IPS-18a (cell line): ENCODE data around the gene DNAL1.
A peak's percentile ranks its signal among the peaks of the same experiment; 100 is the strongest.
"Not testable (repeated sequence)": the region's sequence is repeated elsewhere in the genome, so short reads cannot be mapped to it uniquely, and the experiment has no call there.

Experiments used
- H3K27ac ChIP-seq: one replicate; pipeline ENCODE4 v1.5.1; 2013; ENCODE audit warnings: low read length
- H3K27me3 ChIP-seq: one replicate; pipeline ENCODE4 v1.6.1; 2013; ENCODE audit warnings: mild to moderate bottlenecking, low read length; ENCODE audit not compliant: control insufficient read depth, insufficient read depth
- H3K36me3 ChIP-seq: one replicate; pipeline ENCODE4 v1.6.1; 2013; ENCODE audit warnings: low read depth, low read length; ENCODE audit not compliant: control insufficient read depth
- H3K4me1 ChIP-seq: one replicate; pipeline ENCODE4 v1.6.1; 2013; ENCODE audit warnings: low read depth, low read length; ENCODE audit not compliant: control insufficient read depth
- H3K4me3 ChIP-seq: one replicate; pipeline ENCODE4 v1.5.1; 2013; ENCODE audit warnings: low read length
- H3K9ac ChIP-seq: one replicate; pipeline ENCODE4 v1.6.1; 2013; ENCODE audit warnings: mild to moderate bottlenecking, low read length, moderate library complexity
- H3K9me3 ChIP-seq: one replicate; pipeline ENCODE4 v1.6.1; 2013; ENCODE audit warnings: low read depth, low read length; ENCODE audit not compliant: control insufficient read depth

Gene DNAL1

GRCh38 chr14:73645248-73645610, 443 bp downstream of the DNAL1 start:
- no peaks in the 10 kb centered on the region for H3K27me3 ChIP-seq
- H3K27ac ChIP-seq: no peak overlapping the region
- H3K9me3 ChIP-seq: no peaks in the 10 kb centered on the region
- peaks cover 8% of the 10 kb centered on the region for H3K4me1 ChIP-seq
- H3K4me3 ChIP-seq: peak overlapping the region; percentile 89
- H3K36me3 ChIP-seq: no peaks in the 10 kb centered on the region
- H3K9ac ChIP-seq: peak overlapping the region; percentile 59

- no peak overlapping the region for H3K4me3 ChIP-seq
- H3K27me3 ChIP-seq: no peaks in the 10 kb centered on the region
- H3K4me1 ChIP-seq: no peaks in the 10 kb centered on the region
- no peaks in the 10 kb centered on the region for H3K36me3 ChIP-seq
- no peak overlapping the region for H3K9ac ChIP-seq
- H3K27ac ChIP-seq: no peak overlapping the region
- no peaks in the 10 kb centered on the region for H3K9me3 ChIP-seq
Measured at GRCh38 chr14:73651005-73651404, 6.2 kb downstream of the DNAL1 start.

DNA sequence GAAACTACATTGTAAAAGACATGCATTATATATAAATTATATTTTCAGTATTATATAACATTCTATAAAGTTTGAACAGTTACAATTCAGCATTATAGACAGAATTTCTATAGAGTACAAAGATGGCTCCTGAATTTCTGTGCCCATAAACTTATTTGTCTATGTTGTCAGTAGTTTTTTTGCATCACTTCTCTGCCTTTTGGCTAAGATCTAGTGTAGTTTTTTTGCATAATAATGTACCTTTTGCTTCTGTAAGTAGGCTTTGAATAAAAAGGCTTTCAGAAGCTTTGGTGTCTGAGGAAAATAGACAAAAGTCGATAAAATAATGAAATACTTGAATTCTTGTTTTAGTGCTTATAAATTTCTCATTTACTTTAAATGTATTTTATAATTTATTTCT, 11.1 kb downstream of the DNAL1 start:
- Histone ChIP-seq H3K36me3 (no peaks in the 10 kb centered on the region), H3K4me1 (no peaks in the 10 kb centered on the region), H3K4me3 (no peak overlapping the region), H3K9me3 (no peaks in the 10 kb centered on the region), H3K9ac (no peak overlapping the region), H3K27ac (no peak overlapping the region), H3K27me3 (no peaks in the 10 kb centered on the region)

GRCh38 chr14:73659202-73659601, 14.4 kb downstream of the DNAL1 start:
- H3K9ac ChIP-seq, H3K36me3 ChIP-seq, H3K4me1 ChIP-seq, H3K4me3 ChIP-seq, H3K9me3 ChIP-seq, H3K27me3 ChIP-seq, H3K27ac ChIP-seq: not testable (repeated sequence)

DNA sequence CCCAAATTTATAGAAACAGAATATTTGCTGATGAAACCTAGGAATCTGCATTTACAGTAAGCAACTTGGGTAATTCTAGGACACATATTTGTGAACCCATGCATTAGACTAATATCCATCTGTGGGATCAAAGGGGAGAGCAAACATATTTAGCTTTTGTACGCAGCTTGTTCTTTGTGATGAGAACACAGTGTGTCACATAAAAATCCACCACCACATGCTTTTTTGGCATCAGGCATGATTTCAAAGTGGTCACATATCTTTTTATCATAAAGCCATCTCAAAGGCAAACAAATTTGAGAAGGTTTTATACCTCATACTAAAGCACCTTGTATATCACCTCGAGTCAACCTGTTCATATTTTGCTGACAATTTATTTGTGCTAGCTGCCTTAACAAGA, 15.7 kb downstream of the DNAL1 start:
- H3K9me3 ChIP-seq: no peaks in the 10 kb centered on the region
- H3K27ac ChIP-seq: no peak overlapping the region

DNA sequence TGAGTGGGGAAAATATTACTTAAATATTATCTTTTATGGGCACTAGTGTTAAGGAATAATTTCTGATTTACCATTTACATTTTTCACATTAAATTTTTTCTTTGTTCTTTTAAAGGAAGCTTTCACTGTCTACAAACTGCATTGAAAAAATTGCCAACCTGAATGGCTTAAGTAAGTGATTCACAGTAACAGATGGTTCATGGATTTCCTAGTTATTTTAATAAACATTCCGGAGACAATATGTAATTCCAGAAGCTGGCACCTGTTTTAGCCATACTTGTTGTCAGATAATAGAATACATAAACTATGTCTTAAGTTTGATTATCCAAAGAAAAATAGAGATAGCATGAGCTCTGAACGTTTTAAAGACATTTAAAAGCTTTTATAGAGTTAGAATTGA, 17.1 kb downstream of the DNAL1 start:
- Histone ChIP-seq H3K27ac (no peak overlapping the region), H3K9me3 (no peaks in the 10 kb centered on the region), H3K9ac (no peak overlapping the region), H3K36me3 (no peaks in the 10 kb centered on the region), H3K27me3 (no peaks in the 10 kb centered on the region), H3K4me3 (no peak overlapping the region), H3K4me1 (no peaks in the 10 kb centered on the region)

More for the DNA sequence above, 15.7 kb downstream of the DNAL1 start:
- Histone ChIP-seq H3K4me1 (no peaks in the 10 kb centered on the region), H3K9ac (no peak overlapping the region), H3K36me3 (no peaks in the 10 kb centered on the region), H3K4me3 (no peak overlapping the region), H3K27me3 (no peaks in the 10 kb centered on the region)

- Histone ChIP-seq H3K4me3 (no peak overlapping the region), H3K27ac (no peak overlapping the region), H3K9ac (no peak overlapping the region)
Measured at GRCh38 chr14:73662487-73662943, 17.7 kb downstream of the DNAL1 start.

GRCh38 chr14:73663548-73664212, 18.9 kb downstream of the DNAL1 start:
- H3K27ac ChIP-seq: no peak overlapping the region
- H3K4me3 ChIP-seq: no peak overlapping the region
- H3K9me3 ChIP-seq: no peaks in the 10 kb centered on the region
- no peaks in the 10 kb centered on the region for H3K4me1 ChIP-seq
- H3K27me3 ChIP-seq: no peaks in the 10 kb centered on the region
- no peaks in the 10 kb centered on the region for H3K36me3 ChIP-seq
- H3K9ac ChIP-seq: no peak overlapping the region

More at GRCh38 chr14:73662487-73662943, 17.7 kb downstream of the DNAL1 start:
- Histone ChIP-seq H3K9me3 (no peaks in the 10 kb centered on the region), H3K36me3 (no peaks in the 10 kb centered on the region), H3K4me1 (no peaks in the 10 kb centered on the region), H3K27me3 (no peaks in the 10 kb centered on the region)

DNA sequence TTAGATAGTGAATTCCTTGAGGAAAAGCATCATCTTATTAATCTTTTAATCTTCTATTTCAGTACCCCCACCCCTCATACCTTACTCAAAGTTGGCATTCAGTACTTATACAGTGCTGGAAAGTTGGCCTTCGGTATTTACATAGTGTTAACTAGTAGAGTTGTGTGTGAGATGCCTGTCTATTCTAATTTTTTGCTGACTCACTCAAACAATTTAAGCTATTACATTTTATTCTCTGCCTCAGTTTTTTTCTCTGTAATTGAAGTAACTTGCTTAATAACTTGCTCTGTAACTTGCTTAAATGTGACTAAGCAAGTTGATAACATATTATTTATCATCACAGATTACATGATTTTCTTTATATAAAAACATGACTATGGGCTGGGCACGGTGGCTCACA, 20.3 kb downstream of the DNAL1 start:
- no peak overlapping the region for H3K4me3 ChIP-seq
- no peak overlapping the region for H3K27ac ChIP-seq
- H3K36me3 ChIP-seq: no peaks in the 10 kb centered on the region
- H3K9ac ChIP-seq: no peak overlapping the region
- H3K4me1 ChIP-seq: no peaks in the 10 kb centered on the region
- H3K9me3 ChIP-seq: no peaks in the 10 kb centered on the region
- H3K27me3 ChIP-seq: no peaks in the 10 kb centered on the region

DNA sequence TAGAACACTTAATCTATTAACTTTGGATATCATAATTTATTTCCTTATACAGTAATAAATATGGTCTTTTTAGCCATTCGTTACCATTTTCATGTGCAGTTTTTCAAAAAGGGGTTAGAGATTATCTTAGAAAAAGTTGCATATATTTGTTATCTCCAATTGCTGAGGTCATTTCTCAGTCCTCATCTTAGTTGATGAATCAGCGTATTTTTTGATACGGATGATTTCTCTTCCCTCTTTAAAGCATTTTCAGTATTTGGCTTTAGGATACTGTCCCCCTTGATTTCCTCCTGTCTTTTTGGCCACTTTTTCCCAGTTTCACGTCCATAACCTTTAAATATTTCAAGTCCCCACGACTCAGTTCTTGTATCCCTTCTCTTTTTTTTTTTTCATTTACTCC, 21.8 kb downstream of the DNAL1 start:
- no peaks in the 10 kb centered on the region for H3K4me1 ChIP-seq
- no peaks in the 10 kb centered on the region for H3K9me3 ChIP-seq
- H3K4me3 ChIP-seq: no peak overlapping the region
- no peak overlapping the region for H3K9ac ChIP-seq
- no peak overlapping the region for H3K27ac ChIP-seq
- no peaks in the 10 kb centered on the region for H3K27me3 ChIP-seq
- H3K36me3 ChIP-seq: no peaks in the 10 kb centered on the region

- Histone ChIP-seq H3K27me3 (no peaks in the 10 kb centered on the region), H3K36me3 (no peaks in the 10 kb centered on the region), H3K4me3 (no peak overlapping the region), H3K9ac (no peak overlapping the region), H3K27ac (no peak overlapping the region), H3K4me1 (no peaks in the 10 kb centered on the region), H3K9me3 (no peaks in the 10 kb centered on the region)
Measured at GRCh38 chr14:73667854-73668253, 23.1 kb downstream of the DNAL1 start.

- Histone ChIP-seq H3K9me3 (no peaks in the 10 kb centered on the region), H3K4me1 (no peaks in the 10 kb centered on the region), H3K4me3 (no peak overlapping the region), H3K27me3 (no peaks in the 10 kb centered on the region), H3K9ac (no peak overlapping the region), H3K36me3 (no peaks in the 10 kb centered on the region), H3K27ac (no peak overlapping the region)
Measured at GRCh38 chr14:73674986-73675385, 30.2 kb downstream of the DNAL1 start.
